Natural killer cell (primary cell): Measurements from ENCODE around the gene TGM3. TPM values are rescaled to one million over a fixed set of nuclear protein-coding genes. Genes with fewer than 3 reads are reported as not detected.
A peak's percentile ranks its signal among the peaks of the same experiment; 100 is the strongest.

Experiments
- ATAC-seq, 3 donors: fragments of 150-1000 bp in 2 of 3; fragments of 200-7000 bp in 1 of 3; cut with Tn5 transposase; 1 replicate in 1 of 3; 2 replicates in 2 of 3; pipeline ENCODE4 v1.10.0; 2021; ENCODE audit warnings: mild to moderate bottlenecking in 2 of 3, moderate library complexity in 2 of 3
- DNase-seq, 2 donors: peaks; one replicate each; pipeline versions ENCODE4 v3.0.0 to v3.0.0-alpha.2; 2013 to 2021; ENCODE audit warnings: mixed read lengths in 1 of 2
- H3K27ac ChIP-seq: one replicate; pipeline ENCODE4 v1.5.1; 2013; ENCODE audit warnings: mild to moderate bottlenecking, low read length
- H3K27me3 ChIP-seq: one replicate; pipeline ENCODE4 v1.6.1; 2013; ENCODE audit warnings: low read length; ENCODE audit not compliant: control insufficient read depth, insufficient read depth
- H3K36me3 ChIP-seq: one replicate; pipeline ENCODE4 v1.6.1; 2013; ENCODE audit warnings: low read length; ENCODE audit not compliant: control insufficient read depth, insufficient read depth
- H3K4me1 ChIP-seq: one replicate; pipeline ENCODE4 v1.6.1; 2013; ENCODE audit warnings: low read length; ENCODE audit not compliant: control insufficient read depth, insufficient read depth
- H3K4me3 ChIP-seq: one replicate; pipeline ENCODE4 v1.5.1; 2013; ENCODE audit warnings: low read length
- H3K9me3 ChIP-seq: one replicate; pipeline ENCODE4 v1.6.1; 2013; ENCODE audit warnings: low read length; ENCODE audit not compliant: control insufficient read depth, insufficient read depth
- H3K27ac Mint-ChIP-seq, 2 donors: one replicate each; pipeline ENCODE4 v1.8.0; 2022; ENCODE audit warnings: mild to moderate bottlenecking in 2 of 2, mixed read lengths in 2 of 2, moderate library complexity in 1 of 2
- H3K27me3 Mint-ChIP-seq, 2 donors: one replicate each; pipeline ENCODE4 v1.8.0; 2022; ENCODE audit warnings: low read depth in 2 of 2, mixed read lengths in 2 of 2
- H3K36me3 Mint-ChIP-seq: one replicate; pipeline ENCODE4 v1.8.0; 2022; ENCODE audit warnings: mixed read lengths
- H3K4me1 Mint-ChIP-seq, 2 donors: one replicate each; pipeline ENCODE4 v1.8.0; 2022; ENCODE audit warnings: mixed read lengths in 2 of 2
- H3K4me3 Mint-ChIP-seq: one replicate; pipeline ENCODE4 v1.8.0; 2022; ENCODE audit warnings: mild to moderate bottlenecking, moderate library complexity, mixed read lengths
- H3K9me3 Mint-ChIP-seq, 2 donors: one replicate each; pipeline ENCODE4 v1.8.0; 2022; ENCODE audit warnings: mixed read lengths in 2 of 2
- WGBS: methylation state at CpG from one replicate; pipeline ENCODE4 v1.1.7; 2013; ENCODE audit warnings: missing lambda C conversion rate; ENCODE audit not compliant: insufficient coverage; 5-methylcytosine and 5-hydroxymethylcytosine counted together
- intact Hi-C: fragments of 100-400 bp; cut with micrococcal nuclease; formaldehyde crosslinking; loops from one replicate; pipeline ENCODE4 v1.14.2; 2022
- total RNA-seq, 4 donors: library from RNA; stranded (reverse); fragments of 120-200 nt in 1 of 4; gene quantifications; one replicate each; pipeline versions ENCODE4 v1.2.3 to v1.2.4, GENCODE V29; 2013 to 2022
- TF ChIP-seq, protein P1 (sequence below): fragments of 200-600 bp; IDR thresholded peaks from one replicate; pipeline ENCODE4 v1.8.0; 2022; ENCODE audit warnings: antibody characterized with exemption

The TGM3 gene
- total RNA-seq, 3 donors from 2014 or later (not counting 1 experiment from before 2014, with no cell fraction given) = not detected

DNA sequence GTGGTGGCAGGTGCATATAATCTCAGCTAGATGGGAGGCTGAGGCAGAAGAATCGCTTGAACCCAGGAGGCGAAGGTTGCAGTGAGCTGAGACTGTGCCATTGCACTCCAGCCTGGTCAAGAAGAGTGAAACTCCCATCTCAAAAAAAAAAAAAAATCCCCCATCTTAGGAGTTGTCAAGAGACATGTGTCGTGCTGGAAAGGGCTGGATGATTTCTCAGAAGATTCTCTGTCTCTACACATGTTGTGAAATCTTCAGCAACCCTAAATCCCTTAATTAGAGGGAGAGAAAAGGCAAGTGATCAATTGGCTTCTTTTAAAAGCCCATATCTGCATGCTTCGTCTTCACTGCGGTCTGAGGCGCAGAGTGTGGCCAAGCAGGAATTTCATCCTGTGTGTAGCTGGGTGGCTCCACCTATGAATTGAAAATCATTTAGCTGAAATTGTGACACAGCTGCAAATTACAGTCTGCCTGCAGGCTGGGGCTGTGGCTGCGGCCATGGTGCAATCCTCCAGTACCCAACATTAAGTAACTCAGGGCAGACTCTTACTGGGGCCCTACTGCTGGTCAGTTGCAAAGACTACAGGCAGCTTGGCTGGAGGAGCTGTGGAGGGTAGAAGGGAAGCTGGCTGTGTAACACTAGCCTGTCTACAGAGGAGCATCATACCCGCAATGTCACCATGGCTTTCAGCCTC, 3.2 kb upstream of the TGM3 start:
- H3K9me3 Mint-ChIP-seq = no peaks in the 10 kb centered on the region
- no peak overlapping the region for H3K27ac Mint-ChIP-seq
- intact Hi-C loops = no loop called here
- WGBS = 84% methylated on average over 7 of the region's 8 CpGs
- DNase-seq (no peak), ATAC-seq (peak in 2 of 3 donors; percentile 21 to 56)
- H3K4me3 Mint-ChIP-seq = no peak overlapping the region
- Histone ChIP-seq H3K27ac (no peak overlapping the region), H3K9me3 (no peaks in the 10 kb centered on the region), H3K4me3 (no peak overlapping the region), H3K27me3 (no peaks in the 10 kb centered on the region), H3K4me1 (peaks cover 7% of the 10 kb centered on the region), H3K36me3 (no peaks in the 10 kb centered on the region)
- TF ChIP-seq, protein P1, sequence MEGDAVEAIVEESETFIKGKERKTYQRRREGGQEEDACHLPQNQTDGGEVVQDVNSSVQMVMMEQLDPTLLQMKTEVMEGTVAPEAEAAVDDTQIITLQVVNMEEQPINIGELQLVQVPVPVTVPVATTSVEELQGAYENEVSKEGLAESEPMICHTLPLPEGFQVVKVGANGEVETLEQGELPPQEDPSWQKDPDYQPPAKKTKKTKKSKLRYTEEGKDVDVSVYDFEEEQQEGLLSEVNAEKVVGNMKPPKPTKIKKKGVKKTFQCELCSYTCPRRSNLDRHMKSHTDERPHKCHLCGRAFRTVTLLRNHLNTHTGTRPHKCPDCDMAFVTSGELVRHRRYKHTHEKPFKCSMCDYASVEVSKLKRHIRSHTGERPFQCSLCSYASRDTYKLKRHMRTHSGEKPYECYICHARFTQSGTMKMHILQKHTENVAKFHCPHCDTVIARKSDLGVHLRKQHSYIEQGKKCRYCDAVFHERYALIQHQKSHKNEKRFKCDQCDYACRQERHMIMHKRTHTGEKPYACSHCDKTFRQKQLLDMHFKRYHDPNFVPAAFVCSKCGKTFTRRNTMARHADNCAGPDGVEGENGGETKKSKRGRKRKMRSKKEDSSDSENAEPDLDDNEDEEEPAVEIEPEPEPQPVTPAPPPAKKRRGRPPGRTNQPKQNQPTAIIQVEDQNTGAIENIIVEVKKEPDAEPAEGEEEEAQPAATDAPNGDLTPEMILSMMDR = no peak
- H3K36me3 Mint-ChIP-seq = no peaks in the 10 kb centered on the region
- no peaks in the 10 kb centered on the region for H3K4me1 Mint-ChIP-seq
- H3K27me3 Mint-ChIP-seq = peaks cover 5 to 10% of the 10 kb centered on the region in 2 donors

DNA sequence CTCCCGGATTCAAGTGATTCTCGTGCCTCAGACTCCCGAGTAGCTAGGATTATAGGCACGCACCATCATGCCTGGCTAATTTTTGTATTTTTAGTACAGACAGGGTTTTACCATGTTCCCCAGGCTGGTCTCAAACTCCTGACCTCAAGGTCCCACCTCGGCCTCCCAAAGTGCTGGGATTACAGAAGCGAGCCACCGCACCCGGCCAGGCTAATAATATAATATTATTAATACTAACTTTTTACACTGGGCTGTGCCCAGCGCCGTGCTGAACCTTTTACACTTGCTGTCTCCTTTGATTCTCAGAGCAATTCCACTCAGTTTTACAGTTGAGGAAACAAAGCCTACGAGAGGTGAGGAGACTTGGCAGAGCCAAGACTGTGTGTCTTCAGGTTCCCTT, 2.3 kb upstream of the TGM3 start:
- H3K4me3 Mint-ChIP-seq = no peak overlapping the region
- intact Hi-C loops = no loop called here
- H3K27ac Mint-ChIP-seq = no peak overlapping the region
- H3K4me1 ChIP-seq = peaks cover 7% of the 10 kb centered on the region
- H3K9me3 ChIP-seq = no peaks in the 10 kb centered on the region
- TF ChIP-seq, protein P1 = no peak
- H3K27me3 Mint-ChIP-seq = peaks cover 5 to 13% of the 10 kb centered on the region in 2 donors
- no peaks in the 10 kb centered on the region for H3K27me3 ChIP-seq
- no peaks in the 10 kb centered on the region for H3K9me3 Mint-ChIP-seq
- H3K4me3 ChIP-seq = no peak overlapping the region
- no peak for ATAC-seq
- H3K27ac ChIP-seq = no peak overlapping the region
- WGBS = 91% methylated on average over 8 of the region's 11 CpGs
- H3K4me1 Mint-ChIP-seq = no peaks in the 10 kb centered on the region
- H3K36me3 ChIP-seq = no peaks in the 10 kb centered on the region
- DNase-seq = no peak
- no peaks in the 10 kb centered on the region for H3K36me3 Mint-ChIP-seq

DNA sequence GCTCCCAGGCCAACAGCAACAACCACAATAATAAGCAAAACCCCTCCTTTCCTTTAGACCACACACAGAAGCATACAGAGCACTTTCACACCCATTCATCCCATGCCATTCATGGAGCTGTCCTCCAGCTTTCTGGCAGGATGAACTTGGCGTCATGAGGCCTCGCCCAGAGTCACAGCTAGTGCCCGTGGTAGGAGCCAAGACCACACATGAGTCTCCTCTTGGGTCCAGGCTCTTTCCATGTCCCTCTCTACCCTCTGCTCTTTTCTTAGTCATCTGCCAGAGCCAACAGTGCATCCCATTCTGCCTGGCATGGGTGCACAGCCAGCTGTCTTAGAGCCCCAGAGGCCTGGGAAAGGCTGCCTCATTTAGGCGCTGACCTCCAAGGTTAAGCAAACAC, 1.8 kb upstream of the TGM3 start:
- Histone ChIP-seq H3K36me3 (no peaks in the 10 kb centered on the region), H3K9me3 (no peaks in the 10 kb centered on the region), H3K4me1 (peaks cover 7% of the 10 kb centered on the region), H3K4me3 (no peak overlapping the region), H3K27me3 (no peaks in the 10 kb centered on the region), H3K27ac (no peak overlapping the region)
- Mint-ChIP-seq H3K27me3 (peaks cover 5 to 13% of the 10 kb centered on the region in 2 donors), H3K36me3 (no peaks in the 10 kb centered on the region), H3K27ac (no peak overlapping the region), H3K4me3 (no peak overlapping the region), H3K9me3 (no peaks in the 10 kb centered on the region), H3K4me1 (no peaks in the 10 kb centered on the region)
- WGBS = 90% methylated on average over 4 of the region's 4 CpGs
- ATAC-seq = no peak
- DNase-seq = no peak
- intact Hi-C loops = no loop called here
- TF ChIP-seq, protein P1 = no peak

DNA sequence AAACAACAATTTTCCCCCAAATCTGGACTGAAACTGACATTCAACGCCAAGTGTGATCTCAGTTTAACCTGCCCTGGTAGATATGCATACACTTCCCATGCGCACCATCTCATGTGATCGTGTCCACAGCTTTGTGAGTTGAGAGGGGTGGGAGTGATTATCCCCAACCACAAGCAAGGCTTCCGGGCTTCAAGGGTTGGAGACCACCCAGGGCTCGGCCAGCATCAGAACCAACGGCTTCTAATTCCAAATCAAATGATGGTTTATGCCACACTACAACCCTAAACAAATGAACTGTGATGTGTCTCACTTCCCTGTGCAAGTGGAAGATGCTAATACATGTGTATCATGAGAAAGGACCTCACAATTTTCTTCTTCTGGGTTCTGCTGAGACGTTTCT, 515 bp upstream of the TGM3 start:
- Histone ChIP-seq H3K27me3 (no peaks in the 10 kb centered on the region), H3K27ac (no peak overlapping the region), H3K4me1 (no peaks in the 10 kb centered on the region), H3K9me3 (no peaks in the 10 kb centered on the region), H3K36me3 (no peaks in the 10 kb centered on the region), H3K4me3 (no peak overlapping the region)
- DNase-seq (no peak), ATAC-seq (no peak)
- WGBS = 81% methylated on average over 7 of the region's 7 CpGs
- Mint-ChIP-seq H3K27me3 (peaks cover 0 to 8% of the 10 kb centered on the region in 2 donors), H3K36me3 (no peaks in the 10 kb centered on the region), H3K27ac (no peak overlapping the region), H3K4me1 (no peaks in the 10 kb centered on the region), H3K9me3 (no peaks in the 10 kb centered on the region), H3K4me3 (no peak overlapping the region)
- intact Hi-C loops = no loop called here
- TF ChIP-seq, protein P1 = no peak
